GM19035 (cell line): Measurements from ENCODE around the gene PHF2.
"Not testable (repeated sequence)": the region's sequence is repeated elsewhere in the genome, so short reads cannot be mapped to it uniquely, and the experiment has no call there.

ENCODE experiments used
- ATAC-seq: cut with Tn5 transposase; IDR thresholded peaks from one replicate; pipeline ENCODE4 v1.9.1; 2021; ENCODE audit not compliant: unreplicated experiment

PHF2 gene

GRCh38 chr9:93663877-93664548 lies 87.6 kb downstream of the PHF2 start:
- ATAC-seq = no peak

GRCh38 chr9:93664549-93665120 lies 88.3 kb downstream of the PHF2 start:
- no peak for ATAC-seq

- ATAC-seq = no peak
These were observed 88.8 kb downstream of the PHF2 start for GRCh38 chr9:93665128-93665636.

GRCh38 chr9:93665637-93666438 lies 89.5 kb downstream of the PHF2 start:
- ATAC-seq = no peak

- ATAC-seq = not testable (repeated sequence)
These were observed 90.0 kb downstream of the PHF2 start for GRCh38 chr9:93666439-93666784.

- ATAC-seq = no peak
These were observed 90.6 kb downstream of the PHF2 start for GRCh38 chr9:93667006-93667405.

GRCh38 chr9:93667627-93668026 lies 91.2 kb downstream of the PHF2 start:
- no peak for ATAC-seq

- no peak for ATAC-seq
These were observed 92.0 kb downstream of the PHF2 start for GRCh38 chr9:93668261-93668871.

- no peak for ATAC-seq
These were observed 93.0 kb downstream of the PHF2 start for GRCh38 chr9:93669116-93669957.

- ATAC-seq = no peak
These were observed 93.5 kb downstream of the PHF2 start for GRCh38 chr9:93669958-93670207.

- no peak for ATAC-seq
These were observed 94.0 kb downstream of the PHF2 start for GRCh38 chr9:93670208-93671019.

- no peak for ATAC-seq
These were observed 94.6 kb downstream of the PHF2 start for GRCh38 chr9:93671020-93671338.

GRCh38 chr9:93672330-93673020 lies 96.1 kb downstream of the PHF2 start:
- not testable (repeated sequence) for ATAC-seq

GRCh38 chr9:93673021-93673838 lies 96.8 kb downstream of the PHF2 start:
- no peak for ATAC-seq

- ATAC-seq = no peak
These were observed 97.5 kb downstream of the PHF2 start for GRCh38 chr9:93673839-93674334.

GRCh38 chr9:93674580-93675335 lies 98.4 kb downstream of the PHF2 start:
- ATAC-seq = no peak

- no peak for ATAC-seq
These were observed 99.2 kb downstream of the PHF2 start for GRCh38 chr9:93675336-93676150.
